Stimulated activated naive CD8-positive, alpha-beta T cell treated with anti-CD3 and anti-CD28 coated beads, Interleukin-15, Interleukin-2, amounts not matched to agents 100 U/mL and 50 U/mL, for 24 hours (primary cell): ENCODE results near the gene RXFP2.

Experiments used
- ATAC-seq: fragments of 150-1000 bp; cut with Tn5 transposase; one replicate; pipeline ENCODE4 v1.10.0; 2021
- DNase-seq: peaks from one replicate; pipeline ENCODE4 v3.0.0; 2021

Gene RXFP2

GRCh38 chr13:31768351-31768750 is 29.0 kb downstream of the RXFP2 start:
- no peak for DNase-seq
- no peak for ATAC-seq

GRCh38 chr13:31769575-31769974 is 30.2 kb downstream of the RXFP2 start:
- no peak for DNase-seq
- ATAC-seq = no peak

GRCh38 chr13:31772231-31772630 is 32.9 kb downstream of the RXFP2 start:
- no peak for ATAC-seq

GRCh38 chr13:31773538-31773937 is 34.2 kb downstream of the RXFP2 start:
- DNase-seq (no peak), ATAC-seq (no peak)

More at GRCh38 chr13:31772231-31772630, 32.9 kb downstream of the RXFP2 start:
- DNase-seq = no peak

- DNase-seq (no peak), ATAC-seq (no peak)
Measured at GRCh38 chr13:31774186-31774750, 34.9 kb downstream of the RXFP2 start.

- ATAC-seq (no peak), DNase-seq (no peak)
Measured at GRCh38 chr13:31775148-31775547, 35.8 kb downstream of the RXFP2 start.

- no peak for DNase-seq
- no peak for ATAC-seq
Measured at GRCh38 chr13:31775686-31776085, 36.4 kb downstream of the RXFP2 start.

GRCh38 chr13:31781064-31781463 is 41.7 kb downstream of the RXFP2 start:
- ATAC-seq = no peak
- no peak for DNase-seq

GRCh38 chr13:31786011-31786410 is 46.7 kb downstream of the RXFP2 start:
- no peak for DNase-seq

GRCh38 chr13:31790992-31791391 is 51.7 kb downstream of the RXFP2 start:
- no peak for DNase-seq
- no peak for ATAC-seq

More at GRCh38 chr13:31786011-31786410, 46.7 kb downstream of the RXFP2 start:
- ATAC-seq = no peak

GRCh38 chr13:31793246-31793645 is 53.9 kb downstream of the RXFP2 start:
- DNase-seq = no peak
- ATAC-seq = no peak

- no peak for ATAC-seq
- DNase-seq = no peak
Measured at GRCh38 chr13:31794452-31794851, 55.1 kb downstream of the RXFP2 start.

- DNase-seq (no peak), ATAC-seq (no peak)
Measured at GRCh38 chr13:31797154-31797775, 57.9 kb downstream of the RXFP2 start.

- no peak for DNase-seq
- no peak for ATAC-seq
Measured at GRCh38 chr13:31798189-31798588, 58.9 kb downstream of the RXFP2 start.

GRCh38 chr13:31801088-31801487 is 61.8 kb downstream of the RXFP2 start:
- ATAC-seq (no peak), DNase-seq (no peak)

- no peak for ATAC-seq
- DNase-seq = no peak
Measured at GRCh38 chr13:31803311-31803710, 64.0 kb downstream of the RXFP2 start.

- no peak for ATAC-seq
Measured at GRCh38 chr13:31805841-31806240, 66.5 kb downstream of the RXFP2 start.

GRCh38 chr13:31807090-31807541 is 67.8 kb downstream of the RXFP2 start:
- DNase-seq = peak; percentile 6
- peak; percentile 43 for ATAC-seq

More at GRCh38 chr13:31805841-31806240, 66.5 kb downstream of the RXFP2 start:
- no peak for DNase-seq

GRCh38 chr13:31814536-31814935 is 75.2 kb downstream of the RXFP2 start:
- ATAC-seq (no peak), DNase-seq (no peak)

- DNase-seq = no peak
- no peak for ATAC-seq
Measured at GRCh38 chr13:31815361-31816144, 76.2 kb downstream of the RXFP2 start.

GRCh38 chr13:31818236-31818635 is 78.9 kb downstream of the RXFP2 start:
- ATAC-seq (no peak), DNase-seq (no peak)

GRCh38 chr13:31824705-31825517 is 85.6 kb downstream of the RXFP2 start:
- ATAC-seq = no peak
- DNase-seq = no peak
